H1 (cell line): Measurements from ENCODE around the gene IQGAP3. TPM values are rescaled to one million over a fixed set of nuclear protein-coding genes. Genes with fewer than 3 reads are reported as not detected.

ENCODE experiments used
- CTCF ChIA-PET: fragments of 300-600 bp; sonication (Branson Sonifier 250); formaldehyde crosslinking; loops from one replicate; lab custom pipeline; 2021; ENCODE audit not compliant: partially characterized antibody; lab: Charles Lee
- POLR2A ChIA-PET: fragments of 300-600 bp; sonication (Branson Sonifier 250); formaldehyde crosslinking; loops from one replicate; lab custom pipeline; 2021; ENCODE audit warnings: inconsistent platforms; ENCODE audit not compliant: partially characterized antibody; lab: Charles Lee
- DNase-seq, 2 experiments: peaks; one replicate each; pipeline versions ENCODE4 v3.0.0 to v3.0.0-alpha.2; 2010 to 2022; ENCODE audit warnings: low spot score in 2 of 2, low read depth in 1 of 2, mixed read lengths in 1 of 2
- FAIRE-seq: peaks from 2 replicates; lab custom pipeline; 2011; peaks lifted over from hg19 to GRCh38; lab: Jason Lieb, UNC
- H2AFZ ChIP-seq: 2 replicates; pipeline ENCODE4 v1.8.1; 2012; ENCODE audit warnings: low read length, inconsistent platforms
- H2AK5ac ChIP-seq: 2 replicates; pipeline ENCODE4 v1.6.1; 2013; ENCODE audit warnings: low read depth, low read length
- H2BK120ac ChIP-seq: replicated peaks from 2 replicates; pipeline ENCODE3; 2013; ENCODE audit warnings: low read depth, low read length, inconsistent platforms
- H2BK12ac ChIP-seq: 2 replicates; pipeline ENCODE4 v1.6.1; 2013; ENCODE audit warnings: low read depth, low read length
- H2BK15ac ChIP-seq: 2 replicates; pipeline ENCODE4 v1.6.1; 2013; ENCODE audit warnings: low read length
- H2BK20ac ChIP-seq: 2 replicates; pipeline ENCODE4 v1.6.1; 2013; ENCODE audit warnings: low read length
- H2BK5ac ChIP-seq: 2 replicates; pipeline ENCODE4 v1.6.1; 2013; ENCODE audit warnings: low read depth, low read length
- H3K14ac ChIP-seq: 2 replicates; pipeline ENCODE4 v1.6.1; 2013; ENCODE audit warnings: inconsistent platforms; ENCODE audit not compliant: insufficient read length
- H3K18ac ChIP-seq: 2 replicates; pipeline ENCODE4 v1.6.1; 2013; ENCODE audit warnings: low read length; ENCODE audit errors: extremely low read depth
- H3K23ac ChIP-seq: 2 replicates; pipeline ENCODE4 v1.6.1; 2013; ENCODE audit warnings: inconsistent platforms; ENCODE audit not compliant: insufficient read length
- H3K23me2 ChIP-seq: 2 replicates; pipeline ENCODE4 v1.6.1; 2013; ENCODE audit warnings: low read depth, low read length
- H3K27ac ChIP-seq: 2 replicates; pipeline ENCODE4 v1.6.1; 2011; ENCODE audit warnings: low read depth, low read length, inconsistent platforms
- H3K27me3 ChIP-seq, 4 experiments: replicated peaks in 1 of 4; 1 replicate in 1 of 4; 2 replicates in 3 of 4; pipeline versions ENCODE4 v1.6.1 to v1.8.1; 2011 to 2013; ENCODE audit warnings: low read length in 3 of 4, mild to moderate bottlenecking in 3 of 4, inconsistent platforms in 2 of 4, mixed read lengths in 2 of 4, moderate library complexity in 1 of 4; ENCODE audit not compliant: control insufficient read depth in 3 of 4, insufficient read depth in 3 of 4; ENCODE audit errors: extremely low read depth in 1 of 4
- H3K36me3 ChIP-seq, 4 experiments: 2 replicates each; pipeline versions ENCODE4 v1.6.1 to v1.8.1; 2011 to 2013; ENCODE audit warnings: mild to moderate bottlenecking in 4 of 4, low read length in 3 of 4, moderate library complexity in 2 of 4, control low read depth in 1 of 4, inconsistent platforms in 1 of 4; ENCODE audit not compliant: insufficient read depth in 4 of 4, control insufficient read depth in 2 of 4
- H3K4ac ChIP-seq: replicated peaks from 2 replicates; pipeline ENCODE3; 2013; ENCODE audit warnings: low read length, low read depth, mixed read lengths, inconsistent platforms; ENCODE audit not compliant: insufficient read length
- H3K4me1 ChIP-seq, 4 experiments: replicated peaks in 1 of 4; 1 replicate in 1 of 4; 2 replicates in 3 of 4; pipeline versions ENCODE4 v1.6.1 to v1.8.1; 2011 to 2013; ENCODE audit warnings: low read length in 3 of 4, inconsistent platforms in 2 of 4, mixed read lengths in 1 of 4; ENCODE audit not compliant: insufficient read depth in 4 of 4, control insufficient read depth in 3 of 4
- H3K4me2 ChIP-seq, 2 experiments: 2 replicates each; pipeline versions ENCODE4 v1.6.1 to v1.8.1; 2011 to 2013; ENCODE audit warnings: low read depth in 2 of 2, low read length in 2 of 2, control low read depth in 1 of 2, inconsistent platforms in 1 of 2, mild to moderate bottlenecking in 1 of 2; ENCODE audit not compliant: insufficient read depth in 1 of 2
- H3K4me3 ChIP-seq, 4 experiments: fragments of 200-600, 300-600 bp in 1 of 4; sonication (generic), shearing (Covaris generic), sonication (Bioruptor Twin) in 1 of 4; 2 replicates each; pipeline versions ENCODE4 v1.5.1 to v1.8.1; 2011 to 2016; ENCODE audit warnings: low read length in 4 of 4, low read depth in 3 of 4, control low read depth in 2 of 4, inconsistent platforms in 2 of 4, mild to moderate bottlenecking in 2 of 4, mixed read lengths in 1 of 4, moderate library complexity in 1 of 4; ENCODE audit not compliant: insufficient read depth in 2 of 4; ENCODE audit errors: extremely low read depth in 1 of 4
- H3K56ac ChIP-seq: replicated peaks from 2 replicates; pipeline ENCODE3; 2013; ENCODE audit warnings: low read depth, mild to moderate bottlenecking, mixed read lengths, low read length, inconsistent platforms; ENCODE audit not compliant: insufficient read length
- H3K79me1 ChIP-seq: 2 replicates; pipeline ENCODE4 v1.6.1; 2013; ENCODE audit warnings: low read depth, low read length, control low read depth
- H3K79me2 ChIP-seq, 2 experiments: 2 replicates each; pipeline versions ENCODE4 v1.6.1 to v1.8.1; 2012 to 2013; ENCODE audit warnings: low read length in 2 of 2, mild to moderate bottlenecking in 2 of 2, inconsistent platforms in 1 of 2; ENCODE audit not compliant: insufficient read depth in 2 of 2, control insufficient read depth in 1 of 2
- H3K9ac ChIP-seq, 4 experiments: replicated peaks in 1 of 4; 1 replicate in 1 of 4; 2 replicates in 3 of 4; pipeline versions ENCODE4 v1.6.1 to v1.8.1; 2011 to 2013; ENCODE audit warnings: low read depth in 3 of 4, low read length in 3 of 4, control low read depth in 2 of 4, mild to moderate bottlenecking in 2 of 4, moderate library complexity in 2 of 4, inconsistent platforms in 1 of 4; ENCODE audit errors: extremely low read depth in 1 of 4
- H3K9me3 ChIP-seq, 2 experiments: 2 replicates each; pipeline versions ENCODE4 v1.6.1 to v1.8.1; 2012 to 2013; ENCODE audit warnings: mild to moderate bottlenecking in 2 of 2, moderate library complexity in 2 of 2, control low read depth in 1 of 2, inconsistent platforms in 1 of 2, low read depth in 1 of 2, low read length in 1 of 2, mixed read lengths in 1 of 2; ENCODE audit not compliant: insufficient read depth in 2 of 2
- H4K20me1 ChIP-seq, 2 experiments: replicated peaks in 1 of 2; 2 replicates each; pipeline versions ENCODE3 to v1.8.1; 2011 to 2013; ENCODE audit warnings: inconsistent platforms in 2 of 2, low read length in 2 of 2, mild to moderate bottlenecking in 1 of 2; ENCODE audit not compliant: insufficient read depth in 2 of 2, control insufficient read depth in 1 of 2
- H4K5ac ChIP-seq: 2 replicates; pipeline ENCODE4 v1.6.1; 2013; ENCODE audit warnings: low read length, low read depth, mixed read lengths, inconsistent platforms; ENCODE audit not compliant: insufficient read length
- H4K8ac ChIP-seq: 2 replicates; pipeline ENCODE4 v1.8.0; 2013; ENCODE audit warnings: mild to moderate bottlenecking, moderate library complexity, low read length, inconsistent platforms; ENCODE audit not compliant: insufficient read depth; ENCODE audit errors: extremely low read depth
- H4K91ac ChIP-seq: replicated peaks from 2 replicates; pipeline ENCODE3; 2013; ENCODE audit warnings: low read length, mixed read lengths, inconsistent platforms; ENCODE audit not compliant: insufficient read length
- CBX8 ChIP-seq: fragments of 300-800, 300-1000 bp; sonication (generic); IDR thresholded peaks from 2 replicates; pipeline ENCODE4 v1.7.1; 2016; ENCODE audit warnings: low read depth, low read length, borderline replicate concordance
- CHD1 ChIP-seq: IDR thresholded peaks from 2 replicates; pipeline ENCODE4 v1.6.1; 2012; ENCODE audit warnings: low read depth, low read length, improper control_type of control experiment
- CTBP2 ChIP-seq: IDR thresholded peaks from 2 replicates; pipeline ENCODE4 v1.7.0; 2011; ENCODE audit warnings: borderline replicate concordance, mild to moderate bottlenecking, moderate library complexity, mixed read lengths, low read length; ENCODE audit not compliant: insufficient read depth, insufficient read length
- HDAC2 ChIP-seq, 2 experiments: fragments of 300-600 bp in 1 of 2; sonication (generic) in 1 of 2; IDR thresholded peaks; 2 replicates each; pipeline ENCODE4 v1.6.1; 2011 to 2012; ENCODE audit warnings: low read depth in 2 of 2, low read length in 2 of 2, mild to moderate bottlenecking in 2 of 2, moderate library complexity in 2 of 2, borderline replicate concordance in 1 of 2, inconsistent platforms in 1 of 2
- KDM5A ChIP-seq: fragments of 200-600 bp; IDR thresholded peaks from 2 replicates; pipeline ENCODE4 v1.7.1; 2012; ENCODE audit warnings: mild to moderate bottlenecking, low read length, inconsistent platforms, mixed read lengths
- NANOG ChIP-seq: IDR thresholded peaks from 2 replicates; pipeline ENCODE4 v1.6.1; 2011; ENCODE audit warnings: low read length, low read depth, mild to moderate bottlenecking, inconsistent platforms; ENCODE audit not compliant: insufficient read depth, poor library complexity, severe bottlenecking
- RAD21 ChIP-seq, 2 experiments: IDR thresholded peaks in 1 of 2; conservative IDR thresholded peaks in 1 of 2; 2 replicates each; pipeline ENCODE4 v1.6.1; 2011; ENCODE audit warnings: low read depth in 2 of 2, low read length in 2 of 2, improper control_type of control experiment in 1 of 2, inconsistent platforms in 1 of 2, mild to moderate bottlenecking in 1 of 2, moderate library complexity in 1 of 2
- RNF2 ChIP-seq: fragments of 200-900, 300-1000 bp; sonication (generic); IDR thresholded peaks from 2 replicates; pipeline ENCODE4 v1.7.1; 2016; ENCODE audit warnings: borderline replicate concordance, low read depth, mild to moderate bottlenecking, antibody characterized with exemption, low read length; ENCODE audit not compliant: poor library complexity, severe bottlenecking; ENCODE audit errors: missing control alignments
- SP1 ChIP-seq: IDR thresholded peaks from 2 replicates; pipeline ENCODE4 v1.6.1; 2011; ENCODE audit warnings: low read depth, low read length
- SUZ12 ChIP-seq: fragments of 200-600 bp; sonication (generic); IDR thresholded peaks from 2 replicates; pipeline ENCODE4 v1.6.1; 2012; ENCODE audit warnings: mild to moderate bottlenecking, inconsistent platforms, low read length, moderate library complexity, mixed read lengths
- TCF12 ChIP-seq: IDR thresholded peaks from 2 replicates; pipeline ENCODE4 v1.6.1; 2011; ENCODE audit warnings: low read depth, mild to moderate bottlenecking, low read length
- ZNF274 ChIP-seq: IDR thresholded peaks from 2 replicates; pipeline ENCODE4 v1.7.0; 2012; ENCODE audit warnings: low read length, borderline replicate concordance; ENCODE audit errors: extremely low read depth
- WGBS, 2 experiments: shearing (Covaris generic) in 1 of 2; methylation state at CpG; one replicate each; pipeline versions ENCODE4 v1.1.6 to v1.1.7; 2013 to 2015; ENCODE audit warnings: low lambda C conversion rate in 2 of 2, mixed read lengths in 2 of 2, inconsistent platforms in 1 of 2, low coverage in 1 of 2, missing lambda C conversion rate in 1 of 2; ENCODE audit not compliant: insufficient replicate concordance in 2 of 2, insufficient coverage in 1 of 2, insufficient read length in 1 of 2; ENCODE audit errors: extremely low coverage in 1 of 2, missing lambda C conversion rate in 1 of 2; 5-methylcytosine and 5-hydroxymethylcytosine counted together
- polyA plus RNA-seq, 7 experiments: library from polyadenylated mRNA; depleted of rRNA in 3 of 7; stranded (reverse) in 5 of 7; unstranded in 2 of 7; fragments of >200 nt in 5 of 7; fragments of 200-250 nt in 2 of 7; gene quantifications; 1 replicate in 5 of 7; 2 replicates in 1 of 7; 4 replicates in 1 of 7; pipeline versions ENCODE4 v1.2.1 to v1.2.3, GENCODE V29; 2011 to 2013; ENCODE audit warnings: missing spikeins in 2 of 7, mixed read lengths in 2 of 7
- total RNA-seq: library from RNA; stranded (reverse); fragmentation: NEBNext Ultra II Directional; extraction: Animal tissue kit (Norgen Biotek cat#: 25700); gene quantifications from 2 replicates; pipeline ENCODE4 v1.2.1, GENCODE V29; 2021

IQGAP3 gene
- total and polyA plus RNA-seq, 2 of the 8 experiments (the other 6 are each of a cell fraction or from before 2014, with no cell fraction given) = 14.6 to 22.3 TPM

DNA sequence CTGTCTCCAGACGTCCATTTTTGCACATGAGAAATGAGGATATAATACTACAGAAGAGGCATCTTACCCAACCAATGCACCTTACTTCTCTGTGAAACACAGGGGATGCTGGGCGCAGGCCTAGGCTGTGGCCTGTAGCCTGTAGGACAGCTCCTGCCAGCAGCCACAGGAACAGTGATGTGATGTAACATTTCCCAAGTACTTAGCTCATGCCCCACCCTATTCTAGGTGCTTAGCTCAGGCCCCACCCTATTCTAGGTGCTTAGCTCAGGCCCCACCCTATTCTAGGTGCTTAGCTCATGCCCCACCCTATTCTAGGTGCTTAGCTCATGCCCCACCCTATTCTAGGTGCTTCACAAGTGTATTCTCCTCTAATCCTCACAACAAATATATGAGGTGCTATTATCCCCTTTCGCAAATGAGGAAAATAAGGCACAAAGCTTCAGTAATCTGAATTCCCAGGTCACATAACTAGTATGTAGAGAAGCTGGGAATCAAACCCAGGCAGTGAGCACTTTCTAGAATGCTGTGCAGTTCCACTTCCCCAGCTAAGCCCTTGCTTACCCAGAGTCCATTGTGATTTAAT, 14.6 kb upstream of the IQGAP3 start:
- DNase-seq = no peak
- Histone ChIP-seq H3K23ac (no peak overlapping the region), H3K27me3 (no peaks in the 10 kb centered on the region), H2BK12ac (0 out of 2 replicates have a peak overlapping the region, but pooled peaks have one; percentile 3), H3K9ac (no peak overlapping the region), H3K56ac (no peak overlapping the region), H4K20me1 (no peaks in the 10 kb centered on the region), H3K4me3 (no peak overlapping the region), H4K5ac (no peak overlapping the region), H2AFZ (no peak overlapping the region), H2BK120ac (no peak overlapping the region), H3K18ac (no peak overlapping the region), H3K23me2 (peaks cover 6% of the 10 kb centered on the region), H3K9me3 (no peaks in the 10 kb centered on the region), H2AK5ac (no peak overlapping the region), H3K4me1 (peaks cover 0 to 18% (median 5%) of the 10 kb centered on the region in 4 experiments; a peak in 6 of 7 replicates), H3K27ac (no peak overlapping the region), H2BK5ac (no peak overlapping the region), H3K79me2 (no peaks in the 10 kb centered on the region), H2BK20ac (no peak overlapping the region), H3K14ac (no peak overlapping the region), H2BK15ac (no peak overlapping the region), H3K4ac (no peak overlapping the region), H3K4me2 (no peak overlapping the region), H4K8ac (no peak overlapping the region), H3K36me3 (no peaks in the 10 kb centered on the region), H4K91ac (no peak overlapping the region), H3K79me1 (no peaks in the 10 kb centered on the region)
- WGBS, 2 experiments = 95% methylated on average over 3 of the region's 3 CpGs; no CpG with 5 or more reads in 1 of the 2 experiments
- POLR2A ChIA-PET = interaction anchor here (0.7 to 1.6 kb wide), 6 partner anchors 9 to 56 kb away, joined by 3 to 9 read pairs (median 4); no protein-coding TSS in a partner anchor
- CTCF ChIA-PET = interaction anchor here (0.7 to 4.7 kb wide), 13 partner anchors 11 to 228 kb away, joined by 3 to 35 read pairs (median 5); partner anchors contain the start of genes GPATCH4 and HAPLN2
- no peak for FAIRE-seq
- TF ChIP-seq CTBP2 (no peak), KDM5A (no peak), CHD1 (no peak), SP1 (no peak), RAD21 (IDR thresholded peaks at IDR 0.05 in 1 of 2, conservative IDR thresholded peaks at IDR 0.05 in 1 of 2; ENCODE audit: low read depth in 2 of 2, low read length in 2 of 2) (no peak), SUZ12 (no peak), CBX8 (no peak), NANOG (no peak), HDAC2 (IDR thresholded peaks at IDR 0.05; ENCODE audit: borderline replicate concordance in 1 of 2, low read depth in 2 of 2, low read length in 2 of 2) (no peak), TCF12 (no peak), ZNF274 (no peak), RNF2 (no peak)
